OCI-LY7 (cell line): ENCODE results near the gene PLCB3. TPM values are rescaled to one million over a fixed set of nuclear protein-coding genes. Genes with fewer than 3 reads are reported as not detected.

Experiments
- BruUV-seq: library from RNA; stranded (reverse); fragments of 400-500 nt; replicated peaks from 2 replicates; lab custom pipeline; 2021; lab: Mats Ljungman, UMichigan
- CTCF ChIA-PET: fragments of 300-600 bp; sonication (Branson Sonifier 250); formaldehyde crosslinking; loops from one replicate; lab custom pipeline; 2022; ENCODE audit warnings: antibody characterized with exemption; ENCODE audit not compliant: unreplicated experiment; lab: Charles Lee
- POLR2A ChIA-PET: fragments of 300-600 bp; sonication (Branson Sonifier 250); formaldehyde crosslinking; loops from one replicate; lab custom pipeline; 2022; ENCODE audit warnings: antibody characterized with exemption; lab: Charles Lee
- DNase-seq: peaks from one replicate; pipeline ENCODE4 v3.0.0-alpha.2; 2015; ENCODE audit warnings: low spot score
- H2AFZ ChIP-seq: fragments of 200-600 bp; sonication (generic), shearing (Covaris generic); 2 replicates; pipeline ENCODE4 v1.6.1; 2014; ENCODE audit warnings: mild to moderate bottlenecking, antibody characterized with exemption, low read length, moderate library complexity
- H3K27ac ChIP-seq: fragments of 200-600 bp; sonication (generic); 2 replicates; pipeline ENCODE4 v1.5.1; 2014; ENCODE audit warnings: mixed run types, low read depth, mild to moderate bottlenecking, moderate library complexity, low read length, inconsistent platforms; ENCODE audit not compliant: poor library complexity, severe bottlenecking
- H3K36me3 ChIP-seq: fragments of 200-600 bp; sonication (generic); 2 replicates; pipeline ENCODE4 v1.6.1; 2014; ENCODE audit warnings: mild to moderate bottlenecking, antibody characterized with exemption, low read length, moderate library complexity, mixed read lengths; ENCODE audit not compliant: insufficient read depth
- H3K4me1 ChIP-seq: fragments of 200-600 bp; sonication (generic); 2 replicates; pipeline ENCODE4 v1.5.1; 2014; ENCODE audit warnings: mild to moderate bottlenecking, low read length; ENCODE audit not compliant: insufficient read depth, poor library complexity, severe bottlenecking
- H3K4me2 ChIP-seq: fragments of 200-600 bp; sonication (generic); 2 replicates; pipeline ENCODE4 v1.6.1; 2014; ENCODE audit warnings: mild to moderate bottlenecking, low read length
- H3K4me3 ChIP-seq: fragments of 200-600 bp; sonication (generic); 2 replicates; pipeline ENCODE4 v1.5.1; 2014; ENCODE audit warnings: mild to moderate bottlenecking, low read depth, low read length; ENCODE audit not compliant: poor library complexity, severe bottlenecking
- H3K79me2 ChIP-seq: fragments of 200-600 bp; sonication (generic); 2 replicates; pipeline ENCODE4 v1.6.1; 2016; ENCODE audit warnings: low read depth, mild to moderate bottlenecking, low read length, moderate library complexity, mixed read lengths; ENCODE audit not compliant: insufficient read depth
- H3K9me2 ChIP-seq: fragments of 200-600 bp; sonication (generic); 2 replicates; pipeline ENCODE4 v1.6.1; 2016; ENCODE audit warnings: mild to moderate bottlenecking, low read length, mixed read lengths; ENCODE audit not compliant: insufficient read depth
- H3K9me3 ChIP-seq: fragments of 200-600 bp; sonication (generic); 2 replicates; pipeline ENCODE4 v1.6.1; 2014; ENCODE audit warnings: mild to moderate bottlenecking, mixed run types, low read length, mixed read lengths
- H4K20me1 ChIP-seq: fragments of 200-600 bp; sonication (generic); 2 replicates; pipeline ENCODE4 v1.6.1; 2014; ENCODE audit warnings: mild to moderate bottlenecking, antibody characterized with exemption, low read length, moderate library complexity, mixed read lengths; ENCODE audit not compliant: insufficient read depth
- EZH2phosphoT487 ChIP-seq: fragments of 200-600 bp; sonication (generic); IDR thresholded peaks from 2 replicates; pipeline ENCODE4 v1.6.1; 2018; ENCODE audit warnings: low read depth, borderline replicate concordance, mild to moderate bottlenecking, mixed run types, antibody characterized with exemption, low read length, moderate library complexity, mixed read lengths
- intact Hi-C: fragments of 100-400 bp; cut with micrococcal nuclease; formaldehyde crosslinking; loops from one replicate; pipeline ENCODE4 v1.10.0; 2022; ENCODE audit not compliant: unreplicated experiment
- total RNA-seq, 2 experiments: library from RNA; depleted of rRNA in 1 of 2; stranded (reverse); fragments of >200 nt in 1 of 2; shearing (Covaris generic) in 1 of 2; gene quantifications; 2 replicates each; pipeline ENCODE4 v1.2.3, GENCODE V29; 2014 to 2022
- TF ChIP-seq, protein P1 (sequence below): fragments of 200-600 bp; sonication (generic); conservative IDR thresholded peaks from 2 replicates; pipeline ENCODE4 v1.5.1; 2014; ENCODE audit warnings: mild to moderate bottlenecking, antibody characterized with exemption, low read length, moderate library complexity, mixed read lengths

PLCB3 gene
- total RNA-seq, 2 experiments from 2014 or later: 7.6 to 10.3 TPM

DNA sequence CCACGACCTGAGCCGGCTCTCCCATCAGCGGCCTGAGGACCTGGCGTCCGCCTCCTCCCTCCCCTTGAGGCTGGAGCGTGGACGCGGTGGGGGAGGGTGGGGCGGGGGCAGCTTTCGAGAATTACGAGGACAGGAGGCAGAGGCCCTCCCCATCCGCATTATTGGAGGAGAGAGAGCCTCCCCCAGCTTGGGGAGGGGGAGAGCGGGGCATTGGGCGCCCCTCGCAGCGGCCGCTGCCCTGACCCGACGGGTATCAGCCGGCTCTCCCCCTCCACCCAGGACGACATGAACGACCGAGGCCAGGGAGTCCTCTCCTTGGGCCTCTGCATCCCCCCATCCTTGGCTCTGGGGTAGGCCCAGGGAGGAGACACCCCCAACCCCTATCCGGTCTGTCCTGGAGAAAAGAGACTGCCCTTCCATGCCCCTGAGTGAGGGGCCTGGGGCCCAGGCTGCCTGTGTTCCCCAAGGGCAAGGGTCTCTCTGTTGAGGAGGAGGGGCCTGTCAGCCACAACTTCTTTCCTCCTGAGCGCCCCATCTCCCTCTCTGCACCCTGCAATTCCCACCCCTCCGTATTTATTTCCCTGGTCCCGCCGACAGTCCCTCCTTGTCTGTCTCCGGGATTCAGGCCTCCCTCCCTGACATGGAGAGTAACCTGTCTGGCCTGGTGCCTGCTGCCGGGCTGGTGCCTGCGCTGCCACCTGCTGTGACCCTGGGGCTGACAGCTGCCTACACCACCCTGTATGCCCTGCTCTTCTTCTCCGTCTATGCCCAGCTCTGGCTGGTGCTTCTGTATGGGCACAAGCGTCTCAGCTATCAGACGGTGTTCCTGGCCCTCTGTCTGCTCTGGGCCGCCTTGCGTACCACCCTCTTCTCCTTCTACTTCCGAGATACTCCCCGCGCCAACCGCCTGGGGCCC lies 34.8 kb downstream of the PLCB3 start:
- DNase-seq: peak; percentile 48
- TF ChIP-seq, protein P1, sequence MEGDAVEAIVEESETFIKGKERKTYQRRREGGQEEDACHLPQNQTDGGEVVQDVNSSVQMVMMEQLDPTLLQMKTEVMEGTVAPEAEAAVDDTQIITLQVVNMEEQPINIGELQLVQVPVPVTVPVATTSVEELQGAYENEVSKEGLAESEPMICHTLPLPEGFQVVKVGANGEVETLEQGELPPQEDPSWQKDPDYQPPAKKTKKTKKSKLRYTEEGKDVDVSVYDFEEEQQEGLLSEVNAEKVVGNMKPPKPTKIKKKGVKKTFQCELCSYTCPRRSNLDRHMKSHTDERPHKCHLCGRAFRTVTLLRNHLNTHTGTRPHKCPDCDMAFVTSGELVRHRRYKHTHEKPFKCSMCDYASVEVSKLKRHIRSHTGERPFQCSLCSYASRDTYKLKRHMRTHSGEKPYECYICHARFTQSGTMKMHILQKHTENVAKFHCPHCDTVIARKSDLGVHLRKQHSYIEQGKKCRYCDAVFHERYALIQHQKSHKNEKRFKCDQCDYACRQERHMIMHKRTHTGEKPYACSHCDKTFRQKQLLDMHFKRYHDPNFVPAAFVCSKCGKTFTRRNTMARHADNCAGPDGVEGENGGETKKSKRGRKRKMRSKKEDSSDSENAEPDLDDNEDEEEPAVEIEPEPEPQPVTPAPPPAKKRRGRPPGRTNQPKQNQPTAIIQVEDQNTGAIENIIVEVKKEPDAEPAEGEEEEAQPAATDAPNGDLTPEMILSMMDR: peak; percentile 62
- no peak for TF ChIP-seq EZH2phosphoT487
- H3K36me3 ChIP-seq: peaks cover 5% of the 10 kb centered on the region; the same call in 1 of the 2 replicates
- H3K4me3 ChIP-seq: peak overlapping the region; percentile 73
- ChIA-PET POLR2A (no interaction called here), CTCF (interaction anchor here (0.6 kb wide), 1 partner anchor 34 kb away, joined by 4 read pairs; no protein-coding TSS in a partner anchor)
- H3K9me3 ChIP-seq: no peaks in the 10 kb centered on the region
- H3K9me2 ChIP-seq: no peaks in the 10 kb centered on the region
- intact Hi-C loops: loop anchor here (1.0 to 5.0 kb wide), 2 partner anchors 18 to 84 kb away; no protein-coding TSS in a partner anchor
- H3K4me2 ChIP-seq: peak overlapping the region; percentile 97
- peak overlapping the region; percentile 65 for H2AFZ ChIP-seq
- no peaks in the 10 kb centered on the region for H3K79me2 ChIP-seq
- BruUV-seq: no TSS peak
- no peak overlapping the region for H3K27ac ChIP-seq
- no peaks in the 10 kb centered on the region for H4K20me1 ChIP-seq
- H3K4me1 ChIP-seq: peaks cover 14% of the 10 kb centered on the region

- H3K36me3 ChIP-seq: peaks cover 5% of the 10 kb centered on the region; the same call in 1 of the 2 replicates
- H3K4me1 ChIP-seq: peaks cover 14% of the 10 kb centered on the region
- intact Hi-C loops: loop anchor here (5.0 kb wide), 1 partner anchor 84 kb away; no protein-coding TSS in a partner anchor
- no peak overlapping the region for H3K27ac ChIP-seq
- no TSS peak for BruUV-seq
- DNase-seq: no peak
- POLR2A ChIA-PET: no interaction called here
- H3K9me3 ChIP-seq: no peaks in the 10 kb centered on the region
- TF ChIP-seq, protein P1: no peak
- TF ChIP-seq EZH2phosphoT487: no peak
- H2AFZ ChIP-seq: no peak overlapping the region
- H3K9me2 ChIP-seq: no peaks in the 10 kb centered on the region
- CTCF ChIA-PET: no interaction called here
- no peak overlapping the region for H3K4me3 ChIP-seq
- no peaks in the 10 kb centered on the region for H4K20me1 ChIP-seq
- H3K4me2 ChIP-seq: peak overlapping the region; percentile 97
- H3K79me2 ChIP-seq: no peaks in the 10 kb centered on the region
Measured at GRCh38 chr11:64286801-64287159, 35.5 kb downstream of the PLCB3 start.
